Measurements from ENCODE around the gene ENO2.
"Not testable (repeated sequence)": the region's sequence is repeated elsewhere in the genome, so short reads cannot be mapped to it uniquely, and the experiment has no call there.

The ENO2 gene

GRCh38 chr12:6873094-6874014 lies 41.0 kb upstream of the ENO2 start, which contains the start of gene SPSB2:
SPSB2 (minus strand) TSS chr12:6873303; CDS start chr12:6872901, 402 bp downstream.
- Histone ChIP-seq H3K27ac (ENCODE audit: insufficient read depth in 1 of 2, low read depth in 1 of 2, low read length in 2 of 2, poor library complexity in 1 of 2, severe bottlenecking in 2 of 2) (peak within 1 kb of the TSS; percentile 55 to 86), H3K36me3 (ENCODE audit: control insufficient read depth in 4 of 4, insufficient read depth in 4 of 4, low read length in 3 of 4) (peaks cover 4 to 29% (median 22%) of the 10 kb centered on the region in 4 experiments), H3K4me3 (ENCODE audit: control insufficient read depth in 1 of 7, extremely low read depth in 1 of 7, insufficient read depth in 4 of 7, low read depth in 2 of 7, low read length in 6 of 7) (peak within 1 kb of the TSS; percentile 77 to 94 (median 82)), H3K4me1 (ENCODE audit: control extremely low read depth in 1 of 4, control insufficient read depth in 4 of 4, insufficient read depth in 4 of 4, low read length in 3 of 4) (peaks cover 16 to 63% (median 55%) of the 10 kb centered on the region in 4 experiments), H3K9me3 (ENCODE audit: control extremely low read depth in 1 of 5, control insufficient read depth in 4 of 5, insufficient read depth in 2 of 5, low read depth in 1 of 5, low read length in 4 of 5) (no peaks in the 10 kb centered on the region), H3K27me3 (replicated peaks in 2 of 5; ENCODE audit: control insufficient read depth in 4 of 5, insufficient read depth in 5 of 5, low read length in 4 of 5) (no peaks in the 10 kb centered on the region)
- peak; percentile 98 to 99 (median 99) for DNase-seq
- WGBS (ENCODE audit: insufficient coverage), result under 1% methylated on average over 49 of the region's 66 CpGs
- ChIA-PET POLR2A (interaction anchor here (0.9 to 2.6 kb wide), 6 partner anchors 17 to 235 kb away, joined by 3 to 21 read pairs (median 5); partner anchors contain the start of genes C12orf57, C1RL, RNU7-1 and USP5), CTCF (interaction anchor here (0.7 to 9.4 kb wide), 35 partner anchors 9 to 238 kb away, joined by 3 to 105 read pairs (median 5); partner anchors contain the start of genes C12orf57, CDCA3, LRRC23 and MLF2)

- ChIA-PET POLR2A (interaction anchor here (1.2 to 2.6 kb wide), 2 partner anchors 17 to 22 kb away, joined by 4 to 21 read pairs; partner anchors contain the start of gene USP5), CTCF (interaction anchor here (0.7 to 9.4 kb wide), 10 partner anchors 8 to 237 kb away, joined by 3 to 105 read pairs (median 6); partner anchors contain the start of gene LRRC23)
- Histone ChIP-seq H3K4me1 (ENCODE audit: control extremely low read depth in 1 of 4, control insufficient read depth in 4 of 4, insufficient read depth in 4 of 4, low read length in 3 of 4) (peaks cover 10 to 56% (median 49%) of the 10 kb centered on the region in 4 experiments), H3K27ac (ENCODE audit: insufficient read depth in 1 of 2, low read depth in 1 of 2, low read length in 2 of 2, poor library complexity in 1 of 2, severe bottlenecking in 2 of 2) (peak overlapping the region; percentile 20 to 77), H3K4me3 (ENCODE audit: control insufficient read depth in 1 of 7, extremely low read depth in 1 of 7, insufficient read depth in 4 of 7, low read depth in 2 of 7, low read length in 6 of 7) (peak overlapping the region; percentile 50 to 94 (median 80)), H3K36me3 (ENCODE audit: control insufficient read depth in 4 of 4, insufficient read depth in 4 of 4, low read length in 3 of 4) (peaks cover 4 to 27% (median 21%) of the 10 kb centered on the region in 4 experiments)
- not testable (repeated sequence) for H3K9me3 ChIP-seq (ENCODE audit: control extremely low read depth in 1 of 5, control insufficient read depth in 4 of 5, insufficient read depth in 2 of 5, low read depth in 1 of 5, low read length in 4 of 5); H3K27me3 ChIP-seq (replicated peaks in 2 of 5; ENCODE audit: control insufficient read depth in 4 of 5, insufficient read depth in 5 of 5, low read length in 4 of 5); DNase-seq
- WGBS (ENCODE audit: insufficient coverage), result 41% methylated on average over 8 of the region's 9 CpGs
These were observed 40.4 kb upstream of the ENO2 start for GRCh38 chr12:6874015-6874368.

GRCh38 chr12:6879824-6880223 lies 34.6 kb upstream of the ENO2 start:
- 100% methylated on average over 7 of the region's 11 CpGs for WGBS (ENCODE audit: insufficient coverage)
- not testable (repeated sequence) for H3K27me3 ChIP-seq (replicated peaks in 2 of 5; ENCODE audit: control insufficient read depth in 4 of 5, insufficient read depth in 5 of 5, low read length in 4 of 5)

GRCh38 chr12:6883252-6883651 lies 31.1 kb upstream of the ENO2 start:
- H3K4me1 ChIP-seq (ENCODE audit: control extremely low read depth in 1 of 4, control insufficient read depth in 4 of 4, insufficient read depth in 4 of 4, low read length in 3 of 4), result peaks cover 0 to 6% (median 4%) of the 10 kb centered on the region in 4 experiments
- ChIA-PET POLR2A (no interaction called here), CTCF (interaction anchor here (1.0 to 4.0 kb wide), 4 partner anchors 9 to 16 kb away, joined by 3 to 26 read pairs (median 5); partner anchors contain the start of genes SPSB2 and TPI1)
- no CpG with 5 or more reads among the region's 5 CpGs for WGBS (ENCODE audit: insufficient coverage)
- H3K27me3 ChIP-seq (replicated peaks in 2 of 5; ENCODE audit: control insufficient read depth in 4 of 5, insufficient read depth in 5 of 5, low read length in 4 of 5), result no peaks in the 10 kb centered on the region
- H3K9me3 ChIP-seq (ENCODE audit: control extremely low read depth in 1 of 5, control insufficient read depth in 4 of 5, insufficient read depth in 2 of 5, low read depth in 1 of 5, low read length in 4 of 5), result no peaks in the 10 kb centered on the region
- no peak overlapping the region for H3K27ac ChIP-seq (ENCODE audit: insufficient read depth in 1 of 2, low read depth in 1 of 2, low read length in 2 of 2, poor library complexity in 1 of 2, severe bottlenecking in 2 of 2)
- H3K4me3 ChIP-seq (ENCODE audit: control insufficient read depth in 1 of 7, extremely low read depth in 1 of 7, insufficient read depth in 4 of 7, low read depth in 2 of 7, low read length in 6 of 7), result peak overlapping the region in 1 of 7 experiments; percentile 6
- DNase-seq, result no peak
- peaks cover 2 to 20% (median 13%) of the 10 kb centered on the region in 4 experiments for H3K36me3 ChIP-seq (ENCODE audit: control insufficient read depth in 4 of 4, insufficient read depth in 4 of 4, low read length in 3 of 4)

More at GRCh38 chr12:6879824-6880223, 34.6 kb upstream of the ENO2 start:
- not testable (repeated sequence) for H3K9me3 ChIP-seq (ENCODE audit: control extremely low read depth in 1 of 5, control insufficient read depth in 4 of 5, insufficient read depth in 2 of 5, low read depth in 1 of 5, low read length in 4 of 5); H3K4me3 ChIP-seq (ENCODE audit: control insufficient read depth in 1 of 7, extremely low read depth in 1 of 7, insufficient read depth in 4 of 7, low read depth in 2 of 7, low read length in 6 of 7); DNase-seq; H3K27ac ChIP-seq (ENCODE audit: insufficient read depth in 1 of 2, low read depth in 1 of 2, low read length in 2 of 2, poor library complexity in 1 of 2, severe bottlenecking in 2 of 2)
- ChIA-PET POLR2A (interaction anchor here (0.7 kb wide), 1 partner anchor 64 kb away, joined by 7 read pairs; the partner anchor contains the start of gene RNU7-1), CTCF (interaction anchor here (0.7 to 0.8 kb wide), 3 partner anchors 10 to 644 kb away, joined by 3 to 4 read pairs (median 3); no protein-coding TSS in a partner anchor)
- peaks cover 4 to 12% (median 7%) of the 10 kb centered on the region in 4 experiments for H3K4me1 ChIP-seq (ENCODE audit: control extremely low read depth in 1 of 4, control insufficient read depth in 4 of 4, insufficient read depth in 4 of 4, low read length in 3 of 4)
- peaks cover 2 to 17% (median 12%) of the 10 kb centered on the region in 4 experiments for H3K36me3 ChIP-seq (ENCODE audit: control insufficient read depth in 4 of 4, insufficient read depth in 4 of 4, low read length in 3 of 4)

GRCh38 chr12:6883683-6884082 lies 30.7 kb upstream of the ENO2 start:
- no peaks in the 10 kb centered on the region for H3K27me3 ChIP-seq (replicated peaks in 2 of 5; ENCODE audit: control insufficient read depth in 4 of 5, insufficient read depth in 5 of 5, low read length in 4 of 5)
- ChIA-PET POLR2A (no interaction called here), CTCF (interaction anchor here (1.0 to 4.0 kb wide), 2 partner anchors 9 to 11 kb away, joined by 3 to 26 read pairs; partner anchors contain the start of gene SPSB2)

GRCh38 chr12:6884539-6884938 lies 29.8 kb upstream of the ENO2 start:
- no peak overlapping the region for H3K4me3 ChIP-seq (ENCODE audit: control insufficient read depth in 1 of 7, extremely low read depth in 1 of 7, insufficient read depth in 4 of 7, low read depth in 2 of 7, low read length in 6 of 7)
- WGBS (ENCODE audit: insufficient coverage), result 93% methylated on average over 20 of the region's 22 CpGs
- H3K9me3 ChIP-seq (ENCODE audit: control extremely low read depth in 1 of 5, control insufficient read depth in 4 of 5, insufficient read depth in 2 of 5, low read depth in 1 of 5, low read length in 4 of 5), result no peaks in the 10 kb centered on the region
- ChIA-PET CTCF (interaction anchor here (1.1 to 1.5 kb wide), 3 partner anchors 9 to 15 kb away, joined by 3 to 6 read pairs (median 4); no protein-coding TSS in a partner anchor), POLR2A (no interaction called here)
- no peak for DNase-seq
- H3K4me1 ChIP-seq (ENCODE audit: control extremely low read depth in 1 of 4, control insufficient read depth in 4 of 4, insufficient read depth in 4 of 4, low read length in 3 of 4), result peaks cover 0 to 6% (median 4%) of the 10 kb centered on the region in 4 experiments
- H3K36me3 ChIP-seq (ENCODE audit: control insufficient read depth in 4 of 4, insufficient read depth in 4 of 4, low read length in 3 of 4), result peaks cover 2 to 19% (median 13%) of the 10 kb centered on the region in 4 experiments
- H3K27ac ChIP-seq (ENCODE audit: insufficient read depth in 1 of 2, low read depth in 1 of 2, low read length in 2 of 2, poor library complexity in 1 of 2, severe bottlenecking in 2 of 2), result no peak overlapping the region
- H3K27me3 ChIP-seq (replicated peaks in 2 of 5; ENCODE audit: control insufficient read depth in 4 of 5, insufficient read depth in 5 of 5, low read length in 4 of 5), result no peaks in the 10 kb centered on the region

More at GRCh38 chr12:6883683-6884082, 30.7 kb upstream of the ENO2 start:
- peaks cover 0 to 6% (median 4%) of the 10 kb centered on the region in 4 experiments for H3K4me1 ChIP-seq (ENCODE audit: control extremely low read depth in 1 of 4, control insufficient read depth in 4 of 4, insufficient read depth in 4 of 4, low read length in 3 of 4)
- WGBS (ENCODE audit: insufficient coverage), result 98% methylated on average over 11 of the region's 11 CpGs
- no peak overlapping the region for H3K4me3 ChIP-seq (ENCODE audit: control insufficient read depth in 1 of 7, extremely low read depth in 1 of 7, insufficient read depth in 4 of 7, low read depth in 2 of 7, low read length in 6 of 7)
- peaks cover 2 to 20% (median 13%) of the 10 kb centered on the region in 4 experiments for H3K36me3 ChIP-seq (ENCODE audit: control insufficient read depth in 4 of 4, insufficient read depth in 4 of 4, low read length in 3 of 4)
- no peak overlapping the region for H3K27ac ChIP-seq (ENCODE audit: insufficient read depth in 1 of 2, low read depth in 1 of 2, low read length in 2 of 2, poor library complexity in 1 of 2, severe bottlenecking in 2 of 2)
- no peak for DNase-seq
- H3K9me3 ChIP-seq (ENCODE audit: control extremely low read depth in 1 of 5, control insufficient read depth in 4 of 5, insufficient read depth in 2 of 5, low read depth in 1 of 5, low read length in 4 of 5), result no peaks in the 10 kb centered on the region

All from common myeloid progenitor, CD34-positive (primary cell).